HEK293T (cell line): Measurements from ENCODE around the gene ARL15.

ENCODE experiments used
- CTCF ChIA-PET: fragments of 350-600 bp; formaldehyde crosslinking; extraction: SDS; loops from one replicate; lab custom pipeline; 2021; ENCODE audit warnings: antibody characterized with exemption, inconsistent platforms; lab: Yijun Ruan, JAX
- POLR2A ChIA-PET: fragments of 350-600 bp; formaldehyde crosslinking; extraction: SDS; loops from one replicate; lab custom pipeline; 2020; ENCODE audit warnings: antibody characterized with exemption, inconsistent platforms; lab: Yijun Ruan, JAX
- DNase-seq: peaks from one replicate; pipeline ENCODE4 v3.0.0; 2012; ENCODE audit warnings: mixed read lengths; ENCODE audit errors: extremely low spot score
- ARNT ChIP-seq: fragments of 450-650 bp; IDR thresholded peaks from 2 replicates; pipeline ENCODE4 v1.6.1; 2017; ENCODE audit warnings: mild to moderate bottlenecking
- BHLHE40 ChIP-seq: fragments of 450-650 bp; IDR thresholded peaks from 2 replicates; pipeline ENCODE4 v1.6.1; 2016; ENCODE audit warnings: mild to moderate bottlenecking, moderate library complexity, borderline replicate concordance
- CTBP1 ChIP-seq: fragments of 450-650 bp; IDR thresholded peaks from 2 replicates; pipeline ENCODE4 v1.6.1; 2016; ENCODE audit warnings: borderline replicate concordance
- ELF4 ChIP-seq: fragments of 450-650 bp; IDR thresholded peaks from 2 replicates; pipeline ENCODE4 v1.6.1; 2017; ENCODE audit warnings: antibody characterized with exemption
- FOXA1 ChIP-seq: fragments of 450-650 bp; IDR thresholded peaks from 2 replicates; pipeline ENCODE4 v1.6.1; 2016; ENCODE audit warnings: mild to moderate bottlenecking
- FOXK2 ChIP-seq: fragments of 450-650 bp; IDR thresholded peaks from 2 replicates; pipeline ENCODE4 v1.6.1; 2016; ENCODE audit warnings: mild to moderate bottlenecking
- FOXM1 ChIP-seq: fragments of 450-650 bp; IDR thresholded peaks from 2 replicates; pipeline ENCODE4 v1.6.1; 2017; ENCODE audit warnings: mild to moderate bottlenecking, borderline replicate concordance
- HDGF ChIP-seq: fragments of 450-650 bp; IDR thresholded peaks from 2 replicates; pipeline ENCODE4 v1.6.1; 2017; ENCODE audit warnings: antibody characterized with exemption, borderline replicate concordance
- L3MBTL2 ChIP-seq: fragments of 450-650 bp; conservative IDR thresholded peaks from 2 replicates; pipeline ENCODE4 v1.6.1; 2016; ENCODE audit warnings: mild to moderate bottlenecking
- LEF1 ChIP-seq: fragments of 450-650 bp; IDR thresholded peaks from 2 replicates; pipeline ENCODE4 v1.6.1; 2017; ENCODE audit warnings: mild to moderate bottlenecking, borderline replicate concordance
- NFRKB ChIP-seq: fragments of 450-650 bp; IDR thresholded peaks from 2 replicates; pipeline ENCODE4 v1.6.1; 2016; ENCODE audit warnings: mild to moderate bottlenecking, moderate library complexity
- PKNOX1 ChIP-seq: fragments of 450-650 bp; IDR thresholded peaks from 2 replicates; pipeline ENCODE4 v1.6.1; 2016
- SP1 ChIP-seq: fragments of 450-650 bp; IDR thresholded peaks from 2 replicates; pipeline ENCODE4 v1.6.1; 2017
- SUZ12 ChIP-seq: fragments of 450-650 bp; IDR thresholded peaks from 2 replicates; pipeline ENCODE4 v1.6.1; 2016; ENCODE audit warnings: mild to moderate bottlenecking
- TARDBP ChIP-seq: fragments of 450-650 bp; IDR thresholded peaks from 2 replicates; pipeline ENCODE4 v1.6.1; 2016
- ZNF384 ChIP-seq: fragments of 450-650 bp; IDR thresholded peaks from 2 replicates; pipeline ENCODE4 v1.6.1; 2016

Gene ARL15

GRCh38 chr5:54341971-54342370, 31.6 kb upstream of the ARL15 start:
- POLR2A ChIA-PET, result no interaction called here
- CTCF ChIA-PET, result no interaction called here
- no peak for DNase-seq
- TF ChIP-seq ARNT (no peak), LEF1 (no peak), FOXA1 (no peak), SUZ12 (no peak), ZNF384 (no peak), ELF4 (no peak), FOXK2 (no peak), FOXM1 (no peak), PKNOX1 (no peak), TARDBP (no peak), L3MBTL2 (no peak), CTBP1 (no peak), SP1 (no peak)

- DNase-seq, result no peak
- ChIA-PET CTCF (no interaction called here), POLR2A (no interaction called here)
- TF ChIP-seq ZNF384 (no peak), L3MBTL2 (no peak), SUZ12 (no peak), NFRKB (no peak), HDGF (no peak), FOXA1 (no peak), FOXK2 (no peak), BHLHE40 (no peak), PKNOX1 (no peak), TARDBP (no peak), ARNT (no peak)
Observed at GRCh38 chr5:54337523-54337922, 27.1 kb upstream of the ARL15 start.

GRCh38 chr5:54332720-54333119, 22.3 kb upstream of the ARL15 start:
- ChIA-PET CTCF (no interaction called here), POLR2A (no interaction called here)
- TF ChIP-seq FOXK2 (no peak), CTBP1 (no peak), ARNT (no peak), SUZ12 (no peak), SP1 (no peak), L3MBTL2 (no peak), TARDBP (no peak), ELF4 (no peak), FOXA1 (no peak), ZNF384 (no peak), BHLHE40 (no peak), FOXM1 (no peak), NFRKB (no peak), HDGF (no peak), LEF1 (no peak), PKNOX1 (no peak)
- no peak for DNase-seq

GRCh38 chr5:54329731-54330709, 19.6 kb upstream of the ARL15 start:
- DNase-seq, result no peak
- TF ChIP-seq ELF4 (no peak), SUZ12 (no peak), BHLHE40 (no peak), FOXK2 (no peak), L3MBTL2 (no peak), SP1 (no peak), HDGF (no peak), TARDBP (no peak), LEF1 (no peak), FOXA1 (no peak), PKNOX1 (no peak), ARNT (no peak)
- ChIA-PET CTCF (no interaction called here), POLR2A (interaction anchor here (1.0 kb wide), 1 partner anchor 20 kb away, joined by 3 read pairs; the partner anchor contains the start of gene ARL15)

GRCh38 chr5:54326662-54327270, 16.4 kb upstream of the ARL15 start:
- no peak for DNase-seq
- TF ChIP-seq SUZ12, result no peak
- TF ChIP-seq L3MBTL2, result no peak
- no peak for TF ChIP-seq ELF4
- TF ChIP-seq ARNT, result no peak
- no peak for TF ChIP-seq BHLHE40
- no peak for TF ChIP-seq FOXK2
- TF ChIP-seq CTBP1, result no peak
- TF ChIP-seq NFRKB, result no peak
- TF ChIP-seq TARDBP, result no peak
- TF ChIP-seq FOXA1, result no peak
- ChIA-PET POLR2A (interaction anchor here (1.3 kb wide), 1 partner anchor 17 kb away, joined by 3 read pairs; the partner anchor contains the start of gene ARL15), CTCF (no interaction called here)
